Vagina (tissue), 2 donors: Measurements from ENCODE around the gene IFNG.

Experiments used
- POLR2A ChIP-seq, 2 donors: fragments of 450-650 bp; IDR thresholded peaks; one replicate each; pipeline ENCODE4 v1.6.1; 2017; ENCODE audit warnings: antibody characterized with exemption in 2 of 2, mild to moderate bottlenecking in 2 of 2, moderate library complexity in 2 of 2
- POLR2AphosphoS5 ChIP-seq, 2 donors: sonication (generic); formaldehyde crosslinking; IDR thresholded peaks; one replicate each; pipeline ENCODE4 v1.9.0; 2017; ENCODE audit warnings: antibody characterized with exemption in 2 of 2, mild to moderate bottlenecking in 2 of 2, low read depth in 1 of 2; ENCODE audit not compliant: insufficient read depth in 1 of 2

DNA sequence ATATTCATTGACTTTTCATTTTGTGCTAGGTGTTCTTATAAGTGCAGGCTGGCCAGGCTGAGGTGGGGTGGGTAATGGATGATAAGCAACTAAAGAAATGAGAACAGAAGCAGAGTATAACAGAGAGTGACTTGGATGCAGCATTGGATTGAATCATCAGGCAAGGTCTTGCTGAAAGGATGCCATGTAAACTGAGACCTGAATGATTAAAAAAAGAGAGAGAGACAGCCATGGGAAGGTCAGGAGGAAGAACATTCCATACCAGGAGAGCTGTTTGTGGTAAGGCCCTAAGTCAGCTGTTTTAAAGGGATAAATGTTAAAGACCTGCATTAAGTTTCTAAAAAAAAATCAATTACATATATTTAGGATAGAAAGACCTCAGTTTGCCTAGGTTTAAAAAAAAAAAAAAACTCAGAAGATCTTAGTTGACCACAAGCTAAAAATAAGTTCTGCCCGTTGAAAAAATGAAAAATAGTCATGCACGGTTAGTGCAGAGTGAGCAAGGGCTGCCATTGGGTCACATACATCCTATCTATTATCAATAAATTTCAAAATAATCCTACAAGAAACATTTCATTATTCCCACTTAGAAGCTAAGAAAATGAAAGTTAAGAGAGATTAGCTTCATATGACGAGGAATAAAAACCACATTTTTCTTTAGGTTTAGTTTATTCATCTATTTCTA lies 37.2 kb downstream of the IFNG start:
- no peak for TF ChIP-seq POLR2AphosphoS5 (IDR thresholded peaks at IDR 0.05; ENCODE audit: insufficient read depth in 1 of 2, low read depth in 1 of 2)
- TF ChIP-seq POLR2A (IDR thresholded peaks at IDR 0.05), result no peak
